Prostate gland (tissue), 2 donors: ENCODE results near the gene NUMB. TPM values are rescaled to one million over a fixed set of nuclear protein-coding genes. Genes with fewer than 3 reads are reported as not detected.

Experiments
- DNase-seq: peaks from one replicate; pipeline ENCODE4 v3.0.0-alpha.2; 2019; ENCODE audit warnings: low spot score
- H3K27ac ChIP-seq, 2 donors: fragments of 200-600 bp; sonication (generic); 2 replicates each; pipeline ENCODE4 v1.5.1; 2017 to 2019
- H3K27me3 ChIP-seq: fragments of 200-600 bp; sonication (generic); replicated peaks from 2 replicates; pipeline ENCODE4 v1.5.1; 2019; ENCODE audit not compliant: insufficient read depth
- H3K36me3 ChIP-seq, 2 donors: fragments of 200-600 bp; sonication (generic); 1 replicate in 1 of 2; 2 replicates in 1 of 2; pipeline versions ENCODE4 v1.5.1 to v1.8.1; 2017 to 2019
- H3K4me1 ChIP-seq: fragments of 200-600 bp; sonication (generic); replicated peaks from 2 replicates; pipeline ENCODE4 v1.5.1; 2019
- H3K4me3 ChIP-seq, 2 donors: fragments of 200-600 bp; sonication (generic); 2 replicates each; pipeline ENCODE4 v1.5.1; 2017 to 2019
- H3K9me3 ChIP-seq: fragments of 200-600 bp; sonication (generic); 2 replicates; pipeline ENCODE4 v1.5.1; 2017
- POLR2A ChIP-seq: fragments of 450-650 bp; IDR thresholded peaks from one replicate; pipeline ENCODE4 v1.6.1; 2016; ENCODE audit warnings: antibody characterized with exemption, mild to moderate bottlenecking
- POLR2AphosphoS5 ChIP-seq: sonication (generic); formaldehyde crosslinking; IDR thresholded peaks from one replicate; pipeline ENCODE4 v1.6.1; 2017; ENCODE audit warnings: antibody characterized with exemption
- WGBS: methylation state at CpG from one replicate; pipeline ENCODE4 v1.1.5; 2018; 5-methylcytosine and 5-hydroxymethylcytosine counted together
- intact Hi-C: fragments of 100-400 bp; cut with DNase I; formaldehyde crosslinking; loops from one replicate; pipeline ENCODE4 v1.14.2; 2022
- total RNA-seq, 2 donors: library from RNA; depleted of rRNA; stranded (reverse); fragments of >200 nt; gene quantifications; one replicate each; pipeline ENCODE4 v1.1.0, GENCODE V29; 2016
- TF ChIP-seq, protein P1 (sequence below), 4 experiments: fragments of 200-600 bp in 2 of 4; fragments of 450-650 bp in 2 of 4; sonication (generic) in 2 of 4; IDR thresholded peaks; 1 replicate in 3 of 4; 2 replicates in 1 of 4; pipeline ENCODE4 v1.5.1; 2016 to 2019; ENCODE audit warnings: antibody characterized with exemption in 4 of 4, mild to moderate bottlenecking in 2 of 4, moderate library complexity in 2 of 4

Gene NUMB
- total RNA-seq, 2 donors from 2014 or later, result 38.4 to 57.8 TPM

DNA sequence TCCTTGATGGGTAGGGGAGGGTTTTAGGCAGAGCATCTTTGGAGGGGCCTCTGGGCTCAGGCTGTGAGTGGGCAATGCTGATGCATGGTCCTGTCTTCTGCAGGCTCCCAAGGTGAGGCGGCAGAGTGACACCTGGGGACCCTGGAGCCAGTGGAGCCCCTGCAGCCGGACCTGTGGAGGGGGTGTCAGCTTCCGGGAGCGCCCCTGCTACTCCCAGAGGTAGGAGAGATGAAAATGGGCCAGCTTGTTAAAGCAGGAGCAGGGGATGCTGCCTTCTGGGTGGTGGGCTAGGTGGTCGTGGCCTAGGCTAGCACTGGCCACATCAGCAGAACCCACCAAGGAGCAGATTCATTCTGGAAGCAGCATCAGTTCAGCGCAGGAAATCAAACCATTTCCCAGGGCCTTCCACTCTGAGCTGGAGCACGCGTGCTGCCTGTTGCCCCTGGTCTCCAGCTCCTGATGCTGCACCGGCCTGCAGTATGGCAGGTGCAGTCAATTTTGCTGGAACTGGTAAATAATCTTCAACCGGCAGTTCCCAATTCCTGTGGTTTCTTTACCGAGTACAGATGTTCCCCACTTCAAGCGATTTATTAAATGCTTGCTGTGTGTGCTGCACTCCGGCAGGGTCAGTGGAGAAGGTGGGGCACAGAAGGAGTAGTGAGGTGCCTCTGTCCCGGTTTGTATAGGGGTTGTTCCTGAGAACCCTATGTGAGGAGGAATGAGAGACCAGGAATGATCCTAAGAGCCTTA lies 213.6 kb downstream of the NUMB start:
- Histone ChIP-seq H3K9me3 (no peaks in the 10 kb centered on the region), H3K36me3 (no peaks in the 10 kb centered on the region), H3K4me3 (no peak overlapping the region), H3K27me3 (no peaks in the 10 kb centered on the region), H3K4me1 (no peaks in the 10 kb centered on the region), H3K27ac (no peak overlapping the region)
- WGBS, result 89% methylated on average over 14 of the region's 14 CpGs
- no peak for TF ChIP-seq POLR2AphosphoS5
- TF ChIP-seq, protein P1, sequence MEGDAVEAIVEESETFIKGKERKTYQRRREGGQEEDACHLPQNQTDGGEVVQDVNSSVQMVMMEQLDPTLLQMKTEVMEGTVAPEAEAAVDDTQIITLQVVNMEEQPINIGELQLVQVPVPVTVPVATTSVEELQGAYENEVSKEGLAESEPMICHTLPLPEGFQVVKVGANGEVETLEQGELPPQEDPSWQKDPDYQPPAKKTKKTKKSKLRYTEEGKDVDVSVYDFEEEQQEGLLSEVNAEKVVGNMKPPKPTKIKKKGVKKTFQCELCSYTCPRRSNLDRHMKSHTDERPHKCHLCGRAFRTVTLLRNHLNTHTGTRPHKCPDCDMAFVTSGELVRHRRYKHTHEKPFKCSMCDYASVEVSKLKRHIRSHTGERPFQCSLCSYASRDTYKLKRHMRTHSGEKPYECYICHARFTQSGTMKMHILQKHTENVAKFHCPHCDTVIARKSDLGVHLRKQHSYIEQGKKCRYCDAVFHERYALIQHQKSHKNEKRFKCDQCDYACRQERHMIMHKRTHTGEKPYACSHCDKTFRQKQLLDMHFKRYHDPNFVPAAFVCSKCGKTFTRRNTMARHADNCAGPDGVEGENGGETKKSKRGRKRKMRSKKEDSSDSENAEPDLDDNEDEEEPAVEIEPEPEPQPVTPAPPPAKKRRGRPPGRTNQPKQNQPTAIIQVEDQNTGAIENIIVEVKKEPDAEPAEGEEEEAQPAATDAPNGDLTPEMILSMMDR (IDR thresholded peaks at IDR 0.05), result no peak
- TF ChIP-seq POLR2A, result no peak
- no peak for DNase-seq
- intact Hi-C loops, result no loop called here

DNA sequence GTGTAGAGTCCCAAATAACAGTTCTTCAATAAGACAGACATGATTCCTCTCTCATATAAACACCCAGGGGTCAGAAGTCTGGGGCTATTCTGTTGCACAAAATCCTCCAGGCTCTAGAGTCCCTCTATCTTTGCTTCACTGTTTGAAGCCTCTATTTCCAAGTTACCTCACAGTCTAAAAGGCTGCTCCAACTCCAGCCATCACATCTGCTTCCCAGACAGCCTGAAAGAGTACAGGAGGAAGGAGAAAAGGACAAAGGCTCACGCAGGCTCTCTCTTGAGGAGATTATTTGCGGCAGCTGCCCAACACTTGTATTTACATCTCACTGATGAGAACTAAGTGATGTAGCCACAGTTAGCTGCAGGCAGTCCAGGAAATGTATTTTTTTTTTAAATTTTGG lies 214.6 kb downstream of the NUMB start:
- intact Hi-C loops, result no loop called here
- no peaks in the 10 kb centered on the region for H3K27me3 ChIP-seq
- WGBS, result 97% methylated on average over 2 of the region's 2 CpGs
- no peaks in the 10 kb centered on the region for H3K36me3 ChIP-seq
- DNase-seq, result no peak
- TF ChIP-seq, protein P1 (IDR thresholded peaks at IDR 0.05), result no peak
- TF ChIP-seq POLR2AphosphoS5 (no peak), POLR2A (no peak)
- H3K4me3 ChIP-seq, result no peak overlapping the region
- H3K9me3 ChIP-seq, result no peaks in the 10 kb centered on the region
- H3K27ac ChIP-seq, result no peak overlapping the region
- peaks cover 4% of the 10 kb centered on the region for H3K4me1 ChIP-seq

DNA sequence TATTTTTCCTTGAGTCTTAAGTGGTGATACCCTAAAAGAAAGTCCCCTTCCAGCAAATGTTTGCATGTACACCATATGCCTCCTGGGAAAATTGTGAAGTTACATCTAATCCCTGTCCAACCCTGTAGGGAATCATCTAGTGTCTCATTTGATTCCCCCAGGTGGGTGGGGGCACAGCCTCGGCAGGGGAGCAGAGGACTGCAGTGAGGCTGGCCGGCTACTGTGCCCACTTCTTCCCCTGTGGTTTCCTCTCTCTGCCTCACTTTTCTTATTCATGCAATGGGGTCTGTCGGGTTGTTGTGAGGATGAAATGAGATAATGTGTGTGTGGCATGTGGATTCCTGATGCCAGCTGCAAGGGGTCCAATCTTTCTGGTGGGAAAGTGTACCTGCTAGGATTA lies 215.0 kb downstream of the NUMB start:
- Histone ChIP-seq H3K36me3 (no peaks in the 10 kb centered on the region), H3K27ac (no peak overlapping the region), H3K4me3 (no peak overlapping the region), H3K9me3 (no peaks in the 10 kb centered on the region), H3K27me3 (no peaks in the 10 kb centered on the region), H3K4me1 (peaks cover 8% of the 10 kb centered on the region)
- WGBS, result 93% methylated on average over 3 of the region's 3 CpGs
- no peak for DNase-seq
- TF ChIP-seq POLR2AphosphoS5 (no peak), POLR2A (no peak)
- TF ChIP-seq, protein P1 (IDR thresholded peaks at IDR 0.05), result no peak
- intact Hi-C loops, result no loop called here

DNA sequence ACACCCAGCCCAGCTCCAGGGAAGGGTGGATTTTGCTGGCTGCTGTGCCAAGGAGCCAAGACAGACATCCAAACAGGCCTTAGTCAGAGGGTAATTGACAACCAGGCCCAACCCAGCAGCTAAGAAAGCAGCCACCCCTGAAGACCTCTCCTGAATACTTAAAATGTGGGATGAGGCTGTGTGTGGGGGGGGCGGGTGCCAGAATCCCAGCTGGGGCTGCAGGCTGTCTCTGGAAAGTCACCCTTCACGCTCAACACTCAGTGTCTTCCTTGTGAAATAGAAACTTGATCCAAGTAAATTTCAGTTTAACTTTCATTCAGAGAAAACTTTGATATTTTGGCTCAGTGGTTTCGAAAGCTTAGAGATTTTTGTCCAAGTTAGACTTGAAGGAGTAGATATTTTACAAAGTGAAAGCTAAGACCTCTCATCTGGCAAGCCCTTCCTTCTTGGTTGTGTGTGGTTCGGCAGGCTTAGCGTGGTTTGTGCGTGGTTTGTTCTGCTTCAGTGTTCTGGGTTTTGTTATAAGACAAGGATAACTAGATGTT lies 215.9 kb downstream of the NUMB start:
- 53% methylated on average over 6 of the region's 6 CpGs for WGBS
- no peaks in the 10 kb centered on the region for H3K9me3 ChIP-seq

More for the DNA sequence above, 215.9 kb downstream of the NUMB start:
- intact Hi-C loops, result no loop called here
- peaks cover 11% of the 10 kb centered on the region for H3K4me1 ChIP-seq
- H3K27me3 ChIP-seq, result no peaks in the 10 kb centered on the region
- H3K27ac ChIP-seq, result no peak overlapping the region
- no peaks in the 10 kb centered on the region for H3K36me3 ChIP-seq
- TF ChIP-seq POLR2A (no peak), POLR2AphosphoS5 (no peak)
- TF ChIP-seq, protein P1 (IDR thresholded peaks at IDR 0.05), result no peak
- H3K4me3 ChIP-seq, result no peak overlapping the region
- DNase-seq, result no peak
